ENCODE results near the gene SPTBN1. TPM values are rescaled to one million over a fixed set of nuclear protein-coding genes. Genes with fewer than 3 reads are reported as not detected.

The SPTBN1 gene
- total RNA-seq, 1 donor = 200 TPM

GRCh38 chr2:54598347-54599325 is 142.5 kb downstream of the SPTBN1 start:
- no peak for TF ChIP-seq CTCF (IDR thresholded peaks at IDR 0.05; ENCODE audit: insufficient read depth, low read depth, low read length)
- peak; percentile 64 for DNase-seq (ENCODE audit: low read depth)
- no peak overlapping the region for H3K4me3 ChIP-seq (ENCODE audit: low read depth, low read length)

GRCh38 chr2:54599326-54599710 is 143.2 kb downstream of the SPTBN1 start:
- no peak overlapping the region for H3K4me3 ChIP-seq (ENCODE audit: low read depth, low read length)
- DNase-seq (ENCODE audit: low read depth) = no peak
- TF ChIP-seq CTCF (IDR thresholded peaks at IDR 0.05; ENCODE audit: insufficient read depth, low read depth, low read length) = no peak

GRCh38 chr2:54599914-54600313 is 143.8 kb downstream of the SPTBN1 start:
- no peak for TF ChIP-seq CTCF (IDR thresholded peaks at IDR 0.05; ENCODE audit: insufficient read depth, low read depth, low read length)
- no peak overlapping the region for H3K4me3 ChIP-seq (ENCODE audit: low read depth, low read length)
- no peak for DNase-seq (ENCODE audit: low read depth)

GRCh38 chr2:54601339-54601738 is 145.2 kb downstream of the SPTBN1 start:
- TF ChIP-seq CTCF (IDR thresholded peaks at IDR 0.05; ENCODE audit: insufficient read depth, low read depth, low read length) = no peak

GRCh38 chr2:54602736-54603322 is 146.7 kb downstream of the SPTBN1 start:
- no peak for TF ChIP-seq CTCF (IDR thresholded peaks at IDR 0.05; ENCODE audit: insufficient read depth, low read depth, low read length)
- peak; percentile 48 for DNase-seq (ENCODE audit: low read depth)
- H3K4me3 ChIP-seq (ENCODE audit: low read depth, low read length) = no peak overlapping the region

More at GRCh38 chr2:54601339-54601738, 145.2 kb downstream of the SPTBN1 start:
- no peak for DNase-seq (ENCODE audit: low read depth)
- no peak overlapping the region for H3K4me3 ChIP-seq (ENCODE audit: low read depth, low read length)

- no peak for DNase-seq (ENCODE audit: low read depth)
- no peak for TF ChIP-seq CTCF (IDR thresholded peaks at IDR 0.05; ENCODE audit: insufficient read depth, low read depth, low read length)
- H3K4me3 ChIP-seq (ENCODE audit: low read depth, low read length) = no peak overlapping the region
Observed at GRCh38 chr2:54603357-54603756, 147.2 kb downstream of the SPTBN1 start.
